K562 (cell line): ENCODE results near the gene C11orf98. TPM values are rescaled to one million over a fixed set of nuclear protein-coding genes. Genes with fewer than 3 reads are reported as not detected.

Experiments
- CGGBP1 ChIP-seq: fragments of 250-450 bp; sonication (Bioruptor Pico); IDR thresholded peaks from 2 replicates; pipeline ENCODE4 v1.9.0; 2021; ENCODE audit warnings: mild to moderate bottlenecking
- COPS2 ChIP-seq: fragments of 450-650 bp; conservative IDR thresholded peaks from 2 replicates; pipeline ENCODE4 v1.6.1; 2016; ENCODE audit warnings: mild to moderate bottlenecking, moderate library complexity
- E4F1 ChIP-seq: fragments of 250-450 bp; sonication (Bioruptor Pico); IDR thresholded peaks from 2 replicates; pipeline ENCODE4 v1.5.0; 2021; ENCODE audit warnings: mild to moderate bottlenecking, borderline replicate concordance
- FOXO4 ChIP-seq: fragments of 450-650 bp; formaldehyde crosslinking; IDR thresholded peaks from 2 replicates; pipeline ENCODE4 v1.4.0; 2020; ENCODE audit warnings: mild to moderate bottlenecking, moderate library complexity
- HDAC8 ChIP-seq: fragments of 450-650 bp; IDR thresholded peaks from 2 replicates; pipeline ENCODE4 v1.6.1; 2016; ENCODE audit warnings: mild to moderate bottlenecking, missing genetic modification characterization, moderate library complexity, missing compliant biosample characterization
- HIVEP1 ChIP-seq: fragments of 250-450 bp; sonication (Bioruptor Pico); IDR thresholded peaks from 2 replicates; pipeline ENCODE4 v1.4.0; 2020; ENCODE audit warnings: mild to moderate bottlenecking
- HNRNPL ChIP-seq: fragments of 200-400 bp; formaldehyde crosslinking; IDR thresholded peaks from 2 replicates; pipeline ENCODE4 v1.6.1; 2017; ENCODE audit warnings: low read depth, mild to moderate bottlenecking, low read length
- IFI16 ChIP-seq: fragments of 250-450 bp; sonication (Bioruptor Pico); IDR thresholded peaks from 2 replicates; pipeline ENCODE4 v2.1.2; 2022; ENCODE audit warnings: mild to moderate bottlenecking, inconsistent platforms
- KDM1A ChIP-seq, 2 experiments: fragments of 450-650 bp; IDR thresholded peaks; 2 replicates each; pipeline ENCODE4 v1.6.1; 2016; ENCODE audit warnings: mild to moderate bottlenecking in 2 of 2
- KDM2B ChIP-seq: fragments of 250-450 bp; sonication (Bioruptor Pico); IDR thresholded peaks from 2 replicates; pipeline ENCODE4 v1.8.0; 2021; ENCODE audit warnings: mild to moderate bottlenecking, moderate library complexity
- MNT ChIP-seq, 2 experiments: fragments of 450-650 bp; conservative IDR thresholded peaks; 2 replicates each; pipeline ENCODE4 v1.6.1; 2017; ENCODE audit warnings: mild to moderate bottlenecking in 2 of 2, moderate library complexity in 2 of 2
- NFYB ChIP-seq: IDR thresholded peaks from 2 replicates; pipeline ENCODE4 v1.6.1; 2011; ENCODE audit warnings: mild to moderate bottlenecking, moderate library complexity; ENCODE audit not compliant: insufficient read length; ENCODE audit errors: extremely low read depth
- TBP ChIP-seq: optimal IDR thresholded peaks from 2 replicates; pipeline ENCODE3; 2011; ENCODE audit warnings: low read depth, low read length, improper control_type of control experiment
- TRIM28 ChIP-seq: fragments of 450-650 bp; IDR thresholded peaks from 2 replicates; pipeline ENCODE4 v1.6.1; 2017
- TSC22D4 ChIP-seq: fragments of 450-650 bp; IDR thresholded peaks from 2 replicates; pipeline ENCODE4 v1.6.1; 2016; ENCODE audit warnings: missing genetic modification characterization, missing biosample characterization, control low read depth
- ZFP36 ChIP-seq: fragments of 150-350 bp; IDR thresholded peaks from 2 replicates; pipeline ENCODE4 v1.6.1; 2018; ENCODE audit warnings: low read length, low read depth; ENCODE audit not compliant: partially characterized antibody
- ZNF133 ChIP-seq: fragments of 250-450 bp; sonication (Bioruptor Pico); IDR thresholded peaks from 2 replicates; pipeline ENCODE4 v1.4.0; 2020; ENCODE audit warnings: mild to moderate bottlenecking
- ZNF717 ChIP-seq: fragments of 250-450 bp; sonication (Bioruptor Pico); IDR thresholded peaks from 2 replicates; pipeline ENCODE4 v1.5.0; 2021
- polyA plus RNA-seq, 8 experiments: library from polyadenylated mRNA; depleted of rRNA in 4 of 8; stranded (reverse) in 5 of 8; unstranded in 3 of 8; fragments of >200 nt; fragmentation: Nextera tagmentation in 2 of 8; fragmentation: Illumina TruSeq in 1 of 8; extraction: Ambion mirVana in 2 of 8; extraction: Trizol in 1 of 8; gene quantifications; 2 replicates each; pipeline versions ENCODE4 v1.2.1 to v1.2.3, GENCODE V29; 2011 to 2014; ENCODE audit warnings: inconsistent platforms in 1 of 8, missing spikeins in 1 of 8
- total RNA-seq, 7 experiments: library from RNA; depleted of rRNA in 6 of 7; stranded (reverse); fragments of >200 nt in 6 of 7; fragmentation: Illumina TruSeq in 2 of 7; extraction: Trizol in 2 of 7; gene quantifications; 2 replicates each; pipeline versions ENCODE4 v1.2.1 to v1.2.3, GENCODE V29; 2011 to 2021; ENCODE audit warnings: low replicate concordance in 1 of 7
- TF ChIP-seq, protein P1 (sequence below): sonication (generic); formaldehyde crosslinking; IDR thresholded peaks from 2 replicates; pipeline ENCODE4 v1.8.1; 2023; ENCODE audit warnings: mild to moderate bottlenecking, missing genetic modification reagents
- TF ChIP-seq, protein P2 (sequence below): fragments of 450-650 bp; formaldehyde crosslinking; IDR thresholded peaks from 2 replicates; pipeline ENCODE4 v1.4.0; 2020; ENCODE audit warnings: mild to moderate bottlenecking, moderate library complexity

The C11orf98 gene
- total and polyA plus RNA-seq, 9 of the 15 experiments (the other 6 are each of a cell fraction or from before 2014, with no cell fraction given): 103 to 352 (median 218) TPM

- TF ChIP-seq HDAC8 (tag) (no peak), TBP (no peak), HIVEP1 (no peak), TRIM28 (0 out of 2 replicates have a peak, but pooled peaks have one; percentile 16), NFYB (no peak), ZNF133 (CRISPR knock-in tag) (no peak), IFI16 (CRISPR knock-in tag) (no peak), CGGBP1 (CRISPR knock-in tag) (0 out of 2 replicates have a peak, but pooled peaks have one; percentile 13), TSC22D4 (tag) (no peak), MNT (conservative IDR thresholded peaks at IDR 0.05) (peak; percentile 59 to 71), COPS2 (no peak), KDM1A (IDR thresholded peaks at IDR 0.05) (no peak), ZFP36 (no peak), KDM2B (CRISPR knock-in tag) (no peak), ZNF717 (no peak), FOXO4 (CRISPR knock-in tag) (0 out of 2 replicates have a peak, but pooled peaks have one; percentile 50), E4F1 (CRISPR knock-in tag) (no peak), HNRNPL (0 out of 2 replicates have a peak, but pooled peaks have one; percentile 19)
- TF ChIP-seq, protein P1, sequence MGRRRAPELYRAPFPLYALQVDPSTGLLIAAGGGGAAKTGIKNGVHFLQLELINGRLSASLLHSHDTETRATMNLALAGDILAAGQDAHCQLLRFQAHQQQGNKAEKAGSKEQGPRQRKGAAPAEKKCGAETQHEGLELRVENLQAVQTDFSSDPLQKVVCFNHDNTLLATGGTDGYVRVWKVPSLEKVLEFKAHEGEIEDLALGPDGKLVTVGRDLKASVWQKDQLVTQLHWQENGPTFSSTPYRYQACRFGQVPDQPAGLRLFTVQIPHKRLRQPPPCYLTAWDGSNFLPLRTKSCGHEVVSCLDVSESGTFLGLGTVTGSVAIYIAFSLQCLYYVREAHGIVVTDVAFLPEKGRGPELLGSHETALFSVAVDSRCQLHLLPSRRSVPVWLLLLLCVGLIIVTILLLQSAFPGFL (CRISPR knock-in tag): no peak
- TF ChIP-seq, protein P2, sequence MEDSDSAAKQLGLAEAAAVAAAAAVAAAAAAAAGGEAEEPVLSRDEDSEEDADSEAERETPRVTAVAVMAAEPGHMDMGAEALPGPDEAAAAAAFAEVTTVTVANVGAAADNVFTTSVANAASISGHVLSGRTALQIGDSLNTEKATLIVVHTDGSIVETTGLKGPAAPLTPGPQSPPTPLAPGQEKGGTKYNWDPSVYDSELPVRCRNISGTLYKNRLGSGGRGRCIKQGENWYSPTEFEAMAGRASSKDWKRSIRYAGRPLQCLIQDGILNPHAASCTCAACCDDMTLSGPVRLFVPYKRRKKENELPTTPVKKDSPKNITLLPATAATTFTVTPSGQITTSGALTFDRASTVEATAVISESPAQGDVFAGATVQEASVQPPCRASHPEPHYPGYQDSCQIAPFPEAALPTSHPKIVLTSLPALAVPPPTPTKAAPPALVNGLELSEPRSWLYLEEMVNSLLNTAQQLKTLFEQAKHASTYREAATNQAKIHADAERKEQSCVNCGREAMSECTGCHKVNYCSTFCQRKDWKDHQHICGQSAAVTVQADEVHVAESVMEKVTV (CRISPR knock-in tag): no peak
These were observed 6.8 kb upstream of the C11orf98 start, which contains the start of the genes LBHD1 and UQCC3 (continued) for GRCh38 chr11:62671608-62672389.
